ENCODE results near the gene RNF214. TPM values are rescaled to one million over a fixed set of nuclear protein-coding genes. Genes with fewer than 3 reads are reported as not detected.
A peak's percentile ranks its signal among the peaks of the same experiment; 100 is the strongest.

Gene RNF214
- total RNA-seq, 1 experiment from 2014 or later = 37.8 TPM

DNA sequence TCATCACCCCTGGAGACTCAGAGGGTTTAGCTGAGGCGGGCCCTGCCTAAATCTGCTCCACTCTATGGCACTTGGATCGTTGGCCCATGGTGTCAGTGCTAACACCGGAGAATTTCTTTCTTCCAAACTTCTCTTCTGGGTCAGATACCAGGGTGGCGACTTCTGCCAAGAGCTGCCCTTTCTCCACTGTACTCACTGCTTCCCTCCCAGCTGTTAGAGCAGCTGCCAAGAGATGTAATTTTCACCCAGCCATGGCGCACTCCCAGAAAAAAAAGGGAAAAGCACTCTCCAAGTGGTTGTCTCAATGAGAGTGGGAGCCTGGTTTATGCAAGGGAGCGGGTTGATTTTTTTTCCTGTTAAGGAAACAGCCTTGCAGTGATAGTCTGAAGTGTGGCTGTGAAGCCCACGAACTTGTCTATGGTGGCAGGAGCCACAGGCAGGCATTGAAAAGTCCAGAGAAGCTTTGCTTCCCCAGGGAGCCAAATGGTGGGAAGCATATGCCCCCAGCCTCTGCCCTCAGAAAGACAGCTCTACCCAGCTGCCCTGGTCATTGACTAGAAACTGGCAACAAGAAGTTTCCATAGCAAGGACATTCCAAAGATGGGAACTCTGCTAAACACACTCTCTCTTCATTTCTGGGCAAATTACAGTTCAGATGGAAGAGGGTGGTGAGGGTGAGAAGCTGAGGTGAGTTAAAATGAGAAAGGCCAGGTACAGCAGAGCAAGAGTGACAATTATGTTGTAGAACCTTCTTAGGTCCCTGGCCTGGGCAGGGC is 11.3 kb upstream of the RNF214 start:
- Histone ChIP-seq H3K27me3 (replicated peaks; ENCODE audit: insufficient read depth, low read depth, low read length, poor library complexity) (no peaks in the 10 kb centered on the region), H3K9me3 (ENCODE audit: low read depth, low read length, poor library complexity, severe bottlenecking) (no peaks in the 10 kb centered on the region), H3K4me3 (ENCODE audit: low read depth, low read length, poor library complexity, severe bottlenecking) (no peak overlapping the region), H3K36me3 (ENCODE audit: insufficient read depth, low read length, poor library complexity, severe bottlenecking) (peaks cover 10% of the 10 kb centered on the region), H3K4me1 (ENCODE audit: insufficient read depth, low read length, poor library complexity, severe bottlenecking) (peaks cover 23% of the 10 kb centered on the region), H3K27ac (ENCODE audit: low read depth, low read length, poor library complexity, severe bottlenecking) (peak overlapping the region; percentile 71)
- DNase-seq (ENCODE audit: low spot score) = no peak
- BruUV-seq (replicated peaks) = no TSS peak
- ChIA-PET CTCF (interaction anchor here (0.5 to 1.2 kb wide), 5 partner anchors 11 to 478 kb away, joined by 3 to 8 read pairs (median 3); partner anchors contain the start of genes PAFAH1B2, PCSK7 and RNF214), POLR2A (ENCODE audit: low non-redundant PET) (interaction anchor here (0.5 kb wide), 1 partner anchor 96 kb away, joined by 3 read pairs; no protein-coding TSS in a partner anchor)
- TF ChIP-seq CTCF (conservative IDR thresholded peaks at IDR 0.05; ENCODE audit: low read depth, low read length) = no peak
- no peak for TF ChIP-seq EZH2 (IDR thresholded peaks at IDR 0.05; ENCODE audit: borderline replicate concordance, low read depth, low read length, poor library complexity, severe bottlenecking)
- intact Hi-C loops (cut with micrococcal nuclease; ENCODE audit: unreplicated experiment) = no loop called here

DNA sequence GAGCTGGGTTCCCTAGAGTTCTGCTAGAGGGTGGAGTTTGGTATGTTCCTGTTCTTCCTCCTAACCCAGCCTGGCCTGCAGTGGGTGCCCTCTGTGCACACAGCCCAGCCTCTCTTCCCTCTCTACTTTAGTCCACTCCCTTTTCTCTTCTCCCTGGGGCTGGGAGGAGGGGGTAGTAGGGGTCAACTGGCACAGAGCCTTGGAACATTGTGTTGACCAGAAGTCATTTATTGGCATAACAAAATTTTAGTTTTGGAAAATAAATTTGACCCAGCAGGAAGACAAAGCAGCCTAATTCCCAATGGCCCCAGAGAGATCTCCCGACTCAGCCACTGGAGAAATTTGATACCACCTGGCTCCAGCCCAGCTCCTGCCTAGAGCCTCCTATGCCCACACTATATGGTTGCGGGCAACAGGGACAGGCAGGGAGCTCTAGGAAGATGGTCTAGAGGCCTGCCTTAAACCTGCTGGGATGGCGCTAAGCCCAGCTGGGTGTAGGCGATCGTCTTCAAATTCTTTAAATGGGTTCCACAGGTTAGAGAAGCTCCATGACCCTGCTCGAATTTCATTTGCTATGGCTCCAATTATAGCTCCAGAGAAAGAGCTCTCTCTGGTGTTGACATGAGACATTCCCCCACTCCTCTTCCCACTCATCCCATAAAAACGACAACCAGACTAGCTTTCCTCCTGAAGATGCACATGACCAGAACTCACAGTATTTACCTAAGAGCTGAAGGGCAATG is 10.5 kb upstream of the RNF214 start:
- H3K9me3 ChIP-seq (ENCODE audit: low read depth, low read length, poor library complexity, severe bottlenecking) = no peaks in the 10 kb centered on the region
- ChIA-PET CTCF (interaction anchor here (0.5 to 1.2 kb wide), 7 partner anchors 10 to 507 kb away, joined by 3 to 8 read pairs (median 4); partner anchors contain the start of genes PAFAH1B2, PCSK7, RNF214 and SIDT2), POLR2A (ENCODE audit: low non-redundant PET) (interaction anchor here (0.5 kb wide), 2 partner anchors 95 to 203 kb away, joined by 3 read pairs; no protein-coding TSS in a partner anchor)
- no peak overlapping the region for H3K4me3 ChIP-seq (ENCODE audit: low read depth, low read length, poor library complexity, severe bottlenecking)
- peaks cover 5% of the 10 kb centered on the region for H3K36me3 ChIP-seq (ENCODE audit: insufficient read depth, low read length, poor library complexity, severe bottlenecking)
- H3K27me3 ChIP-seq (replicated peaks; ENCODE audit: insufficient read depth, low read depth, low read length, poor library complexity) = no peaks in the 10 kb centered on the region
- H3K4me1 ChIP-seq (ENCODE audit: insufficient read depth, low read length, poor library complexity, severe bottlenecking) = peaks cover 23% of the 10 kb centered on the region
- intact Hi-C loops (cut with micrococcal nuclease; ENCODE audit: unreplicated experiment) = no loop called here
- TF ChIP-seq EZH2 (IDR thresholded peaks at IDR 0.05; ENCODE audit: borderline replicate concordance, low read depth, low read length, poor library complexity, severe bottlenecking) (no peak), CTCF (conservative IDR thresholded peaks at IDR 0.05; ENCODE audit: low read depth, low read length) (peak; percentile 31; the same call in 1 of the 2 replicates)
- peak; percentile 90 for DNase-seq (ENCODE audit: low spot score)
- no TSS peak for BruUV-seq (replicated peaks)
- H3K27ac ChIP-seq (ENCODE audit: low read depth, low read length, poor library complexity, severe bottlenecking) = peak overlapping the region; percentile 71

DNA sequence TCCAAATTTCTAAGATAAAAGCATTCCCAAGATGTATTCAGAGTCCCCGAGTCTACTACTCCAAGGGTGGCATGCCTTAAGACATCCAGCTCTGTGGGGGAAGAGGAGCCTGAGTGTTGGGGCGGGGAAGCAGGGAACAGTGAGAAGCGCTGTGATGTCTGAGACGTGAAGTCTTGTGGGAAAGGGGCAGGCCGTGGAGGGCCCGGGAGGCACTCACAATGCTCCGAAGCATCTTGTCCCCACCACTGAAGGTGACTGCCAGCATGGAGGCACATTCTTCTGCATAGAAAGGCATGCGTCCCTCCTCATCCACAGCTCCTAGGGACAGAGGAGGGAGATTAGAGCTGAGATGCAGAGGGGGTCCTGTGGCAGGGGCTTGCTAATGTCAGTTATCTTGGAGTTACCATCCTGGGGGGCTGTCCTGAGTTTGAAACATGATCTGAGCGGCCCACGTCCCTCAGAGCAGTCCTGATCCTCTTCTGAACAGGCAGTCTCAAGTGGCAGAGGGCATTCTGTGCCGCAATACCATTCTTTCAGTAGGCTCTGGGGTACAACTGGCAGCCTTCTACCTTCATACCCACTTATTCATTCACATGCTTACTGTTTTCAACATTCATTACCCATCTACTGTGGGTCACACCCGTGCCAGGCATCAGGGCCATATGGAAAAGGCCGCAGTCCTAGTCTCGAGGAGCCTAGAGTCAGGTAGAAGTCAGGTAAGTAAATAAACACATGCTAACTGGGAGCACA is 9.3 kb upstream of the RNF214 start:
- DNase-seq (ENCODE audit: low spot score) = no peak
- BruUV-seq (replicated peaks) = no TSS peak
- Histone ChIP-seq H3K36me3 (ENCODE audit: insufficient read depth, low read length, poor library complexity, severe bottlenecking) (peaks cover 5% of the 10 kb centered on the region), H3K4me3 (ENCODE audit: low read depth, low read length, poor library complexity, severe bottlenecking) (no peak overlapping the region), H3K27me3 (replicated peaks; ENCODE audit: insufficient read depth, low read depth, low read length, poor library complexity) (no peaks in the 10 kb centered on the region), H3K9me3 (ENCODE audit: low read depth, low read length, poor library complexity, severe bottlenecking) (no peaks in the 10 kb centered on the region), H3K27ac (ENCODE audit: low read depth, low read length, poor library complexity, severe bottlenecking) (peak overlapping the region; percentile 71), H3K4me1 (ENCODE audit: insufficient read depth, low read length, poor library complexity, severe bottlenecking) (peaks cover 23% of the 10 kb centered on the region)
- intact Hi-C loops (cut with micrococcal nuclease; ENCODE audit: unreplicated experiment) = no loop called here
- TF ChIP-seq CTCF (conservative IDR thresholded peaks at IDR 0.05; ENCODE audit: low read depth, low read length) = no peak
- no peak for TF ChIP-seq EZH2 (IDR thresholded peaks at IDR 0.05; ENCODE audit: borderline replicate concordance, low read depth, low read length, poor library complexity, severe bottlenecking)
- CTCF ChIA-PET = no interaction called here
- POLR2A ChIA-PET (ENCODE audit: low non-redundant PET) = no interaction called here
